Type B pancreatic cell (in vitro differentiated cells): ENCODE results near the gene LYRM4. TPM values are rescaled to one million over a fixed set of nuclear protein-coding genes. Genes with fewer than 3 reads are reported as not detected.

Experiments
- DNase-seq: peaks from one replicate; pipeline ENCODE4 v3.0.0; 2021; ENCODE audit warnings: mixed read lengths; ENCODE audit not compliant: unreplicated experiment; ENCODE audit errors: extremely low spot score
- H3K27ac Mint-ChIP-seq: 2 replicates; pipeline ENCODE4 v1.8.0; 2021; ENCODE audit warnings: mild to moderate bottlenecking, mixed read lengths
- H3K27me3 Mint-ChIP-seq: 2 replicates; pipeline ENCODE4 v1.8.0; 2021; ENCODE audit warnings: mixed read lengths
- H3K36me3 Mint-ChIP-seq: 2 replicates; pipeline ENCODE4 v1.8.0; 2021; ENCODE audit warnings: mixed read lengths
- H3K4me1 Mint-ChIP-seq: one replicate; pipeline ENCODE4 v1.8.0; 2021; ENCODE audit warnings: mixed read lengths; ENCODE audit not compliant: unreplicated experiment
- H3K4me3 Mint-ChIP-seq: 2 replicates; pipeline ENCODE4 v1.8.0; 2021; ENCODE audit warnings: mild to moderate bottlenecking, mixed read lengths
- H3K9me3 Mint-ChIP-seq: 2 replicates; pipeline ENCODE4 v1.8.0; 2021; ENCODE audit warnings: mixed read lengths
- CTCF ChIP-seq: fragments of 200-600 bp; sonication (generic); conservative IDR thresholded peaks from 2 replicates; pipeline ENCODE4 v1.5.0; 2021; ENCODE audit warnings: antibody characterized with exemption, mild to moderate bottlenecking
- total RNA-seq: library from RNA; stranded (reverse); gene quantifications from 2 replicates; pipeline ENCODE4 v1.2.1, GENCODE V29; 2021; ENCODE audit warnings: low replicate concordance

Gene LYRM4
- total RNA-seq, 1 donor from 2014 or later = 39.5 TPM

DNA sequence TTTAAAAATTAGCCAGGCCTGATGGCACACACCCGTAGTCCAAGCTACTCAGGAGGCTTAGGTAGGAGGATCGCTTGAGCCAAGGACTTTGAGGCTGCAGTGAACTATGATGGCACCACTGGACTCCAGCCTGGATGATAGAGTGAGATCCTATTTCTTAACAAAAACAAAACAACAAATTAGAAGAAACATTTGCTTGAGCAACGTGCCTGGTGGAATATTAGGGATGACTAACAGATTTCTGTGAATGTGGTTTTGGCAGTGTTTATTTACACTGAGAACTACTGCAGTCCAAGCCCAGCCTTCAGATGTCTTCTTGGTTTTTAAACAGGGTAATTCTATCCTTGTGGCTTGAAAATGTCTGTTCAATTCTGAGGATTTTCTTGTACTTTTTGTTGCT lies 166.4 kb downstream of the LYRM4 start:
- Mint-ChIP-seq H3K4me3 (no peak overlapping the region), H3K27me3 (peaks cover 19% of the 10 kb centered on the region), H3K36me3 (no peaks in the 10 kb centered on the region), H3K4me1 (peaks cover 7% of the 10 kb centered on the region), H3K9me3 (no peaks in the 10 kb centered on the region), H3K27ac (no peak overlapping the region)
- no peak for DNase-seq
- TF ChIP-seq CTCF = no peak

GRCh38 chr6:5093231-5094015 lies 167.3 kb downstream of the LYRM4 start:
- H3K36me3 Mint-ChIP-seq = no peaks in the 10 kb centered on the region
- H3K27me3 Mint-ChIP-seq = peaks cover 22% of the 10 kb centered on the region
- no peak for DNase-seq
- H3K4me1 Mint-ChIP-seq = peaks cover 7% of the 10 kb centered on the region
- H3K27ac Mint-ChIP-seq = no peak overlapping the region
- H3K9me3 Mint-ChIP-seq = no peaks in the 10 kb centered on the region
- H3K4me3 Mint-ChIP-seq = no peak overlapping the region
- TF ChIP-seq CTCF = no peak

- DNase-seq = no peak
- no peaks in the 10 kb centered on the region for H3K9me3 Mint-ChIP-seq
- no peaks in the 10 kb centered on the region for H3K36me3 Mint-ChIP-seq
- H3K4me3 Mint-ChIP-seq = no peak overlapping the region
- H3K27me3 Mint-ChIP-seq = peaks cover 33% of the 10 kb centered on the region
- TF ChIP-seq CTCF = no peak
- H3K27ac Mint-ChIP-seq = no peak overlapping the region
- H3K4me1 Mint-ChIP-seq = peaks cover 7% of the 10 kb centered on the region
Measured at GRCh38 chr6:5091210-5092069, 169.3 kb downstream of the LYRM4 start.

- no peaks in the 10 kb centered on the region for H3K9me3 Mint-ChIP-seq
- no peak overlapping the region for H3K4me3 Mint-ChIP-seq
- peaks cover 36% of the 10 kb centered on the region for H3K27me3 Mint-ChIP-seq
- TF ChIP-seq CTCF = no peak
- H3K4me1 Mint-ChIP-seq = peaks cover 7% of the 10 kb centered on the region
- no peak for DNase-seq
- H3K36me3 Mint-ChIP-seq = no peaks in the 10 kb centered on the region
- H3K27ac Mint-ChIP-seq = no peak overlapping the region
Measured at GRCh38 chr6:5090603-5091002, 170.1 kb downstream of the LYRM4 start.

- H3K27ac Mint-ChIP-seq = no peak overlapping the region
- TF ChIP-seq CTCF = no peak
- H3K4me3 Mint-ChIP-seq = no peak overlapping the region
Measured at GRCh38 chr6:5089481-5090438, 171.0 kb downstream of the LYRM4 start.

More at GRCh38 chr6:5089481-5090438, 171.0 kb downstream of the LYRM4 start:
- Mint-ChIP-seq H3K4me1 (peaks cover 7% of the 10 kb centered on the region), H3K9me3 (no peaks in the 10 kb centered on the region), H3K27me3 (peaks cover 38% of the 10 kb centered on the region), H3K36me3 (no peaks in the 10 kb centered on the region)
- no peak for DNase-seq
